GM12878 (cell line): ENCODE results near the gene SLC1A1. TPM values are rescaled to one million over a fixed set of nuclear protein-coding genes. Genes with fewer than 3 reads are reported as not detected.

ENCODE experiments used
- ATAC-seq: fragments of 200-7000 bp; cut with Tn5 transposase; 3 replicates; pipeline ENCODE4 v1.9.1; 2020; ENCODE audit warnings: mild to moderate bottlenecking, moderate library complexity
- BruUV-seq: library from RNA; stranded (reverse); fragments of 400-500 nt; replicated peaks from 2 replicates; lab custom pipeline; 2021; lab: Mats Ljungman, UMichigan
- CTCF ChIA-PET: fragments of 300-600 bp; sonication (Branson Sonifier 250); formaldehyde crosslinking; extraction: SDS; loops from one replicate; lab custom pipeline; 2021; ENCODE audit warnings: inconsistent platforms; lab: Yijun Ruan, JAX
- POLR2A ChIA-PET: fragments of 350-600 bp; formaldehyde crosslinking; extraction: SDS; loops from one replicate; lab custom pipeline; 2021; ENCODE audit warnings: inconsistent platforms; lab: Charles Lee
- RAD21 ChIA-PET: fragments of 300-600 bp; sonication (Branson Sonifier 250); formaldehyde crosslinking; loops from one replicate; lab custom pipeline; 2023; ENCODE audit warnings: antibody characterized with exemption; ENCODE audit not compliant: unreplicated experiment; lab: Charles Lee
- SMC1A ChIA-PET: fragments of 300-600 bp; sonication (Branson Sonifier 250); formaldehyde crosslinking; loops from one replicate; lab custom pipeline; 2023; ENCODE audit not compliant: unreplicated experiment, uncharacterized antibody; lab: Charles Lee
- DNase-seq: peaks from one replicate; pipeline ENCODE4 v3.0.0-alpha.2; 2011; ENCODE audit warnings: low read depth, low spot score
- FAIRE-seq: peaks from 3 replicates; lab custom pipeline; 2011; peaks lifted over from hg19 to GRCh38; lab: Jason Lieb, UNC
- H2AFZ ChIP-seq: 2 replicates; pipeline ENCODE4 v1.6.0; 2011; ENCODE audit warnings: low read depth, low read length, control low read depth; ENCODE audit not compliant: control insufficient read depth
- H3K27ac ChIP-seq: 2 replicates; pipeline ENCODE4 v1.5.1; 2011; ENCODE audit warnings: control low read depth; ENCODE audit not compliant: control insufficient read depth, insufficient read depth
- H3K27me3 ChIP-seq, 2 experiments: replicated peaks in 1 of 2; 2 replicates each; pipeline versions ENCODE4 v1.6.0 to v1.6.1; 2011; ENCODE audit warnings: low read length in 1 of 2; ENCODE audit not compliant: control insufficient read depth in 2 of 2, insufficient read depth in 2 of 2
- H3K36me3 ChIP-seq, 2 experiments: 2 replicates each; pipeline ENCODE4 v1.5.1; 2011; ENCODE audit warnings: low read length in 1 of 2; ENCODE audit not compliant: control insufficient read depth in 2 of 2, insufficient read depth in 2 of 2
- H3K4me1 ChIP-seq: 2 replicates; pipeline ENCODE4 v1.6.1; 2011; ENCODE audit warnings: mild to moderate bottlenecking, low read length, moderate library complexity, mixed read lengths; ENCODE audit not compliant: control insufficient read depth, insufficient read depth
- H3K4me2 ChIP-seq: 2 replicates; pipeline ENCODE4 v1.6.0; 2011; ENCODE audit warnings: control low read depth; ENCODE audit not compliant: control insufficient read depth, insufficient read depth
- H3K4me3 ChIP-seq: fragments of 200-600 bp; sonication (generic); 2 replicates; pipeline ENCODE4 v1.5.1; 2016
- H3K79me2 ChIP-seq: 2 replicates; pipeline ENCODE4 v1.6.0; 2011; ENCODE audit warnings: low read length; ENCODE audit not compliant: control insufficient read depth, insufficient read depth
- H3K9ac ChIP-seq: 2 replicates; pipeline ENCODE4 v1.8.0; 2011; ENCODE audit warnings: low read length, control low read depth, mixed read lengths; ENCODE audit not compliant: control insufficient read depth, insufficient read depth
- H3K9me3 ChIP-seq: replicated peaks from 3 replicates; pipeline ENCODE4 v1.5.1; 2011; ENCODE audit warnings: mild to moderate bottlenecking, low read length; ENCODE audit not compliant: control insufficient read depth, insufficient read depth
- H4K20me1 ChIP-seq: 2 replicates; pipeline ENCODE4 v1.6.0; 2011; ENCODE audit not compliant: control insufficient read depth, insufficient read depth
- BRCA1 ChIP-seq: IDR thresholded peaks from 2 replicates; pipeline ENCODE4 v1.6.1; 2011; ENCODE audit warnings: low read depth, low read length, improper control_type of control experiment
- ETV6 ChIP-seq, 2 experiments: fragments of 450-650 bp in 1 of 2; IDR thresholded peaks in 1 of 2; conservative IDR thresholded peaks in 1 of 2; 2 replicates each; pipeline ENCODE4 v1.6.1; 2014; ENCODE audit warnings: antibody characterized with exemption in 1 of 2, borderline replicate concordance in 1 of 2, low read depth in 1 of 2, mild to moderate bottlenecking in 1 of 2, moderate library complexity in 1 of 2
- EZH2 ChIP-seq: IDR thresholded peaks from 2 replicates; pipeline ENCODE4 v1.6.1; 2012; ENCODE audit warnings: low read depth, mild to moderate bottlenecking, control low read depth, inconsistent platforms, low read length, borderline replicate concordance; ENCODE audit not compliant: control insufficient read depth
- NFYA ChIP-seq: IDR thresholded peaks from 2 replicates; pipeline ENCODE4 v1.6.1; 2011; ENCODE audit warnings: low read depth, mild to moderate bottlenecking, low read length, improper control_type of control experiment, borderline replicate concordance
- POLR2AphosphoS5 ChIP-seq: IDR thresholded peaks from 2 replicates; pipeline ENCODE4 v1.6.1; 2011; ENCODE audit warnings: mild to moderate bottlenecking, low read length, inconsistent platforms
- RB1 ChIP-seq: fragments of 450-650 bp; formaldehyde crosslinking; IDR thresholded peaks from 2 replicates; pipeline ENCODE4 v1.6.1; 2017; ENCODE audit warnings: mild to moderate bottlenecking, borderline replicate concordance
- ZNF217 ChIP-seq: fragments of 450-650 bp; IDR thresholded peaks from 2 replicates; pipeline ENCODE4 v1.6.1; 2017; ENCODE audit warnings: antibody characterized with exemption, mild to moderate bottlenecking
- WGBS: methylation state at CpG from one replicate; pipeline ENCODE4 v1.1.6; 2016; ENCODE audit warnings: low lambda C conversion rate; ENCODE audit not compliant: insufficient replicate concordance, insufficient coverage; ENCODE audit errors: missing lambda C conversion rate; 5-methylcytosine and 5-hydroxymethylcytosine counted together
- in situ Hi-C: fragments of 300-500 bp; cut with MboI; formaldehyde crosslinking; loops from 9 replicates; pipeline ENCODE4 v1.14.3; 2018; ENCODE audit warnings: mixed read lengths
- intact Hi-C: fragments of 100-400 bp; cut with micrococcal nuclease; formaldehyde crosslinking; loops from one replicate; pipeline ENCODE4 v1.14.2; 2022; ENCODE audit not compliant: unreplicated experiment
- polyA plus RNA-seq, 11 experiments: library from polyadenylated mRNA; depleted of rRNA in 4 of 11; unstranded in 6 of 11; stranded (reverse) in 5 of 11; fragments of >200 nt; fragmentation: Nextera tagmentation in 4 of 11; fragmentation: Illumina TruSeq in 1 of 11; extraction: Ambion mirVana in 4 of 11; extraction: Trizol in 1 of 11; gene quantifications; 1 replicate in 1 of 11; 2 replicates in 10 of 11; pipeline versions ENCODE4 v1.2.1 to v1.2.3, GENCODE V29; 2011 to 2016; ENCODE audit warnings: inconsistent platforms in 2 of 11, missing spikeins in 2 of 11, low read depth in 1 of 11
- total RNA-seq, 4 experiments: library from RNA; depleted of rRNA in 3 of 4; stranded (reverse); fragments of >200 nt in 3 of 4; fragmentation: Illumina TruSeq in 1 of 4; extraction: Trizol in 1 of 4; gene quantifications; 2 replicates each; pipeline versions ENCODE4 v1.2.1 to v1.2.3, GENCODE V29; 2013 to 2021
- TF ChIP-seq, protein P1 (sequence below): fragments of 150-350 bp; IDR thresholded peaks from 2 replicates; pipeline ENCODE4 v1.6.1; 2016; ENCODE audit warnings: low read depth, low read length
- TF ChIP-seq, protein P2 (sequence below), 3 experiments: IDR thresholded peaks in 2 of 3; conservative IDR thresholded peaks in 1 of 3; 2 replicates each; pipeline ENCODE4 v1.5.1; 2011; ENCODE audit warnings: low read depth in 3 of 3, low read length in 3 of 3, mild to moderate bottlenecking in 3 of 3, control low read depth in 2 of 3, moderate library complexity in 2 of 3, inconsistent platforms in 1 of 3, mixed read lengths in 1 of 3; ENCODE audit not compliant: control insufficient read depth in 2 of 3, insufficient read depth in 1 of 3; ENCODE audit errors: extremely low read depth in 1 of 3
- TF ChIP-seq, protein P3 (sequence below): fragments of 450-650 bp; IDR thresholded peaks from 2 replicates; pipeline ENCODE4 v1.6.1; 2018; ENCODE audit warnings: borderline replicate concordance, mild to moderate bottlenecking; ENCODE audit not compliant: partially characterized antibody
- TF ChIP-seq, protein P4 (sequence below): IDR thresholded peaks from 2 replicates; pipeline ENCODE4 v1.6.1; 2011; ENCODE audit warnings: mild to moderate bottlenecking, low read depth, low read length, moderate library complexity; ENCODE audit not compliant: insufficient replicate concordance
- TF ChIP-seq, protein P5 (sequence below): fragments of 450-650 bp; IDR thresholded peaks from 2 replicates; pipeline ENCODE4 v1.6.1; 2016; ENCODE audit warnings: mild to moderate bottlenecking

Gene SLC1A1
- total and polyA plus RNA-seq, 10 of the 15 experiments (the other 5 are each of a cell fraction or from before 2014, with no cell fraction given) = 4.2 to 24.9 (median 18.3) TPM

DNA sequence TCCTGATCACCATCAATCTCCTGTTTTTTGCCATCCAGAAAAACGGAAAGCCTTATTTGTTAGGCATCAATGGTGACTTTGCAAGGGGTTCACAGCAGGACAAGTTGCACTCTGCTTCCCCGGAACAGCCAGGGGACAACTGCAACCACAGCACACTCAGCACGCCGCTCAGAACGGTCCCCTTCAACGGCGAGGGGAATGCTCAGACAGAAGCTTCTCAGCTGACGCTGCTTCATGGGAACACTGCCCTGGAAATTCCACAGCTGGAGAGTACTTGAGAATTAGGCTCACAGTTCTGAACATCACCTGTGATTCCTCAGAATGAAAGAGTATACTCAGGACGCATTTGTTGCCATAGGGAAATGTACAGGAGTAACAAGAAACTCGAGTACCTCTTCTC lies 131.7 kb downstream of the SLC1A1 start:
- Histone ChIP-seq H3K27ac (no peak overlapping the region), H3K27me3 (no peaks in the 10 kb centered on the region), H3K4me3 (no peak overlapping the region), H3K4me1 (peaks cover 6% of the 10 kb centered on the region), H2AFZ (no peak overlapping the region), H3K79me2 (no peaks in the 10 kb centered on the region), H3K36me3 (no peaks in the 10 kb centered on the region), H3K9ac (no peak overlapping the region), H3K9me3 (no peaks in the 10 kb centered on the region), H4K20me1 (no peaks in the 10 kb centered on the region), H3K4me2 (no peak overlapping the region)
- CTCF ChIA-PET = interaction anchor here (1.8 kb wide), 1 partner anchor 13 kb away, joined by 4 read pairs; no protein-coding TSS in a partner anchor
- BruUV-seq = no TSS peak
- ATAC-seq (no peak), DNase-seq (no peak), FAIRE-seq (no peak)
- SMC1A ChIA-PET = no interaction called here
- 84% methylated on average over 10 of the region's 10 CpGs for WGBS
- POLR2A ChIA-PET = no interaction called here
- RAD21 ChIA-PET = no interaction called here
- intact Hi-C loops = no loop called here
- in situ Hi-C loops = no loop called here
- TF ChIP-seq, protein P1, sequence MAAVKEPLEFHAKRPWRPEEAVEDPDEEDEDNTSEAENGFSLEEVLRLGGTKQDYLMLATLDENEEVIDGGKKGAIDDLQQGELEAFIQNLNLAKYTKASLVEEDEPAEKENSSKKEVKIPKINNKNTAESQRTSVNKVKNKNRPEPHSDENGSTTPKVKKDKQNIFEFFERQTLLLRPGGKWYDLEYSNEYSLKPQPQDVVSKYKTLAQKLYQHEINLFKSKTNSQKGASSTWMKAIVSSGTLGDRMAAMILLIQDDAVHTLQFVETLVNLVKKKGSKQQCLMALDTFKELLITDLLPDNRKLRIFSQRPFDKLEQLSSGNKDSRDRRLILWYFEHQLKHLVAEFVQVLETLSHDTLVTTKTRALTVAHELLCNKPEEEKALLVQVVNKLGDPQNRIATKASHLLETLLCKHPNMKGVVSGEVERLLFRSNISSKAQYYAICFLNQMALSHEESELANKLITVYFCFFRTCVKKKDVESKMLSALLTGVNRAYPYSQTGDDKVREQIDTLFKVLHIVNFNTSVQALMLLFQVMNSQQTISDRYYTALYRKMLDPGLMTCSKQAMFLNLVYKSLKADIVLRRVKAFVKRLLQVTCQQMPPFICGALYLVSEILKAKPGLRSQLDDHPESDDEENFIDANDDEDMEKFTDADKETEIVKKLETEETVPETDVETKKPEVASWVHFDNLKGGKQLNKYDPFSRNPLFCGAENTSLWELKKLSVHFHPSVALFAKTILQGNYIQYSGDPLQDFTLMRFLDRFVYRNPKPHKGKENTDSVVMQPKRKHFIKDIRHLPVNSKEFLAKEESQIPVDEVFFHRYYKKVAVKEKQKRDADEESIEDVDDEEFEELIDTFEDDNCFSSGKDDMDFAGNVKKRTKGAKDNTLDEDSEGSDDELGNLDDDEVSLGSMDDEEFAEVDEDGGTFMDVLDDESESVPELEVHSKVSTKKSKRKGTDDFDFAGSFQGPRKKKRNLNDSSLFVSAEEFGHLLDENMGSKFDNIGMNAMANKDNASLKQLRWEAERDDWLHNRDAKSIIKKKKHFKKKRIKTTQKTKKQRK = no peak
- no peak for TF ChIP-seq POLR2AphosphoS5
- TF ChIP-seq, protein P2, sequence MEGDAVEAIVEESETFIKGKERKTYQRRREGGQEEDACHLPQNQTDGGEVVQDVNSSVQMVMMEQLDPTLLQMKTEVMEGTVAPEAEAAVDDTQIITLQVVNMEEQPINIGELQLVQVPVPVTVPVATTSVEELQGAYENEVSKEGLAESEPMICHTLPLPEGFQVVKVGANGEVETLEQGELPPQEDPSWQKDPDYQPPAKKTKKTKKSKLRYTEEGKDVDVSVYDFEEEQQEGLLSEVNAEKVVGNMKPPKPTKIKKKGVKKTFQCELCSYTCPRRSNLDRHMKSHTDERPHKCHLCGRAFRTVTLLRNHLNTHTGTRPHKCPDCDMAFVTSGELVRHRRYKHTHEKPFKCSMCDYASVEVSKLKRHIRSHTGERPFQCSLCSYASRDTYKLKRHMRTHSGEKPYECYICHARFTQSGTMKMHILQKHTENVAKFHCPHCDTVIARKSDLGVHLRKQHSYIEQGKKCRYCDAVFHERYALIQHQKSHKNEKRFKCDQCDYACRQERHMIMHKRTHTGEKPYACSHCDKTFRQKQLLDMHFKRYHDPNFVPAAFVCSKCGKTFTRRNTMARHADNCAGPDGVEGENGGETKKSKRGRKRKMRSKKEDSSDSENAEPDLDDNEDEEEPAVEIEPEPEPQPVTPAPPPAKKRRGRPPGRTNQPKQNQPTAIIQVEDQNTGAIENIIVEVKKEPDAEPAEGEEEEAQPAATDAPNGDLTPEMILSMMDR (IDR thresholded peaks at IDR 0.05 in 2 of 3, conservative IDR thresholded peaks at IDR 0.05 in 1 of 3; ENCODE audit: control insufficient read depth in 2 of 3, extremely low read depth in 1 of 3, insufficient read depth in 1 of 3, low read depth in 3 of 3, low read length in 3 of 3) = no peak
- TF ChIP-seq, protein P3, sequence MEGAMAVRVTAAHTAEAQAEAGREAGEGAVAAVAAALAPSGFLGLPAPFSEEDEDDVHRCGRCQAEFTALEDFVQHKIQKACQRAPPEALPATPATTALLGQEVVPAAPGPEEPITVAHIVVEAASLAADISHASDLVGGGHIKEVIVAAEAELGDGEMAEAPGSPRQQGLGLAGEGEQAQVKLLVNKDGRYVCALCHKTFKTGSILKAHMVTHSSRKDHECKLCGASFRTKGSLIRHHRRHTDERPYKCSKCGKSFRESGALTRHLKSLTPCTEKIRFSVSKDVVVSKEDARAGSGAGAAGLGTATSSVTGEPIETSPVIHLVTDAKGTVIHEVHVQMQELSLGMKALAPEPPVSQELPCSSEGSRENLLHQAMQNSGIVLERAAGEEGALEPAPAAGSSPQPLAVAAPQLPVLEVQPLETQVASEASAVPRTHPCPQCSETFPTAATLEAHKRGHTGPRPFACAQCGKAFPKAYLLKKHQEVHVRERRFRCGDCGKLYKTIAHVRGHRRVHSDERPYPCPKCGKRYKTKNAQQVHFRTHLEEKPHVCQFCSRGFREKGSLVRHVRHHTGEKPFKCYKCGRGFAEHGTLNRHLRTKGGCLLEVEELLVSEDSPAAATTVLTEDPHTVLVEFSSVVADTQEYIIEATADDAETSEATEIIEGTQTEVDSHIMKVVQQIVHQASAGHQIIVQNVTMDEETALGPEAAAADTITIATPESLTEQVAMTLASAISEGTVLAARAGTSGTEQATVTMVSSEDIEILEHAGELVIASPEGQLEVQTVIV = no peak
- TF ChIP-seq EZH2 = no peak
- TF ChIP-seq, protein P4, sequence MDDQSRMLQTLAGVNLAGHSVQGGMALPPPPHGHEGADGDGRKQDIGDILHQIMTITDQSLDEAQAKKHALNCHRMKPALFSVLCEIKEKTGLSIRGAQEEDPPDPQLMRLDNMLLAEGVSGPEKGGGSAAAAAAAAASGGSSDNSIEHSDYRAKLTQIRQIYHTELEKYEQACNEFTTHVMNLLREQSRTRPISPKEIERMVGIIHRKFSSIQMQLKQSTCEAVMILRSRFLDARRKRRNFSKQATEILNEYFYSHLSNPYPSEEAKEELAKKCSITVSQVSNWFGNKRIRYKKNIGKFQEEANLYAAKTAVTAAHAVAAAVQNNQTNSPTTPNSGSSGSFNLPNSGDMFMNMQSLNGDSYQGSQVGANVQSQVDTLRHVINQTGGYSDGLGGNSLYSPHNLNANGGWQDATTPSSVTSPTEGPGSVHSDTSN = no peak
- no peak for TF ChIP-seq ZNF217
- TF ChIP-seq ETV6 (conservative IDR thresholded peaks at IDR 0.05 in 1 of 2, IDR thresholded peaks at IDR 0.05 in 1 of 2; ENCODE audit: borderline replicate concordance in 1 of 2, low read depth in 1 of 2) = no peak
- TF ChIP-seq BRCA1 = no peak
- TF ChIP-seq, protein P5, sequence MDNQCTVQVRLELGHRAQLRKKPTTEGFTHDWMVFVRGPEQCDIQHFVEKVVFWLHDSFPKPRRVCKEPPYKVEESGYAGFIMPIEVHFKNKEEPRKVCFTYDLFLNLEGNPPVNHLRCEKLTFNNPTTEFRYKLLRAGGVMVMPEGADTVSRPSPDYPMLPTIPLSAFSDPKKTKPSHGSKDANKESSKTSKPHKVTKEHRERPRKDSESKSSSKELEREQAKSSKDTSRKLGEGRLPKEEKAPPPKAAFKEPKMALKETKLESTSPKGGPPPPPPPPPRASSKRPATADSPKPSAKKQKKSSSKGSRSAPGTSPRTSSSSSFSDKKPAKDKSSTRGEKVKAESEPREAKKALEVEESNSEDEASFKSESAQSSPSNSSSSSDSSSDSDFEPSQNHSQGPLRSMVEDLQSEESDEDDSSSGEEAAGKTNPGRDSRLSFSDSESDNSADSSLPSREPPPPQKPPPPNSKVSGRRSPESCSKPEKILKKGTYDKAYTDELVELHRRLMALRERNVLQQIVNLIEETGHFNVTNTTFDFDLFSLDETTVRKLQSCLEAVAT = no peak
- no peak for TF ChIP-seq NFYA
- no peak for TF ChIP-seq RB1
